Ishikawa (cell line): ENCODE data around the gene GCGR.

ENCODE experiments used
- CEBPB ChIP-seq: IDR thresholded peaks from 2 replicates; pipeline ENCODE4 v1.6.1; 2012
- EGR1 ChIP-seq: IDR thresholded peaks from 2 replicates; pipeline ENCODE4 v1.6.1; 2012
- EP300 ChIP-seq: IDR thresholded peaks from 2 replicates; pipeline ENCODE4 v1.6.1; 2012; ENCODE audit warnings: borderline replicate concordance
- MAX ChIP-seq: IDR thresholded peaks from 2 replicates; pipeline ENCODE4 v1.6.1; 2012
- RAD21 ChIP-seq: IDR thresholded peaks from 2 replicates; pipeline ENCODE4 v1.6.1; 2012; ENCODE audit warnings: low read depth
- REST ChIP-seq: IDR thresholded peaks from 2 replicates; pipeline ENCODE4 v1.6.1; 2012; ENCODE audit warnings: low read depth, mild to moderate bottlenecking
- TAF1 ChIP-seq: IDR thresholded peaks from 2 replicates; pipeline ENCODE4 v1.6.1; 2012; ENCODE audit warnings: low read depth, mild to moderate bottlenecking
- TCF12 ChIP-seq: IDR thresholded peaks from 2 replicates; pipeline ENCODE4 v1.6.1; 2012; ENCODE audit warnings: low read depth
- USF1 ChIP-seq: IDR thresholded peaks from 2 replicates; pipeline ENCODE4 v1.6.1; 2012
- YY1 ChIP-seq: IDR thresholded peaks from 2 replicates; pipeline ENCODE4 v1.6.1; 2012; ENCODE audit warnings: low read depth

GRCh38 chr17:81815646-81815986 lies 11.7 kb downstream of the GCGR start:
- TF ChIP-seq TAF1 = no peak
- TF ChIP-seq MAX = no peak
- TF ChIP-seq YY1 = no peak
- TF ChIP-seq EGR1 = no peak
- TF ChIP-seq REST = no peak
- no peak for TF ChIP-seq EP300
- TF ChIP-seq USF1 = no peak
- TF ChIP-seq CEBPB = no peak
- TF ChIP-seq TCF12 = no peak
- TF ChIP-seq RAD21 = no peak
